A549 (cell line): ENCODE results near the gene PTEN.

ENCODE experiments used
- CBX2 ChIP-seq: fragments of 200-600 bp; sonication (generic); IDR thresholded peaks from 2 replicates; pipeline ENCODE4 v1.6.1; 2016; ENCODE audit warnings: low read depth, mild to moderate bottlenecking, borderline replicate concordance
- CEBPB ChIP-seq, 2 experiments: fragments of >200 bp in 1 of 2; sonication (Bioruptor Twin) in 1 of 2; formaldehyde crosslinking in 1 of 2; IDR thresholded peaks; 2 replicates each; pipeline ENCODE4 v1.6.1; 2012 to 2016
- EP300 ChIP-seq, 2 experiments: fragments of >200 bp; sonication (Bioruptor Twin); formaldehyde crosslinking; IDR thresholded peaks; 2 replicates in 1 of 2; 3 replicates in 1 of 2; pipeline ENCODE4 v1.6.1; 2016 to 2017
- MAZ ChIP-seq: fragments of 150-350 bp; IDR thresholded peaks from 2 replicates; pipeline ENCODE4 v1.6.1; 2014; ENCODE audit warnings: antibody characterized with exemption, low read depth, low read length, borderline replicate concordance
- MYC ChIP-seq: IDR thresholded peaks from 2 replicates; pipeline ENCODE4 v1.6.1; 2012; ENCODE audit warnings: mild to moderate bottlenecking, inconsistent platforms, low read length, improper control_type of control experiment, borderline replicate concordance
- POLR2A ChIP-seq: IDR thresholded peaks from 2 replicates; pipeline ENCODE4 v1.6.1; 2012; ENCODE audit warnings: mild to moderate bottlenecking, low read length
- POLR2AphosphoS2 ChIP-seq: conservative IDR thresholded peaks from 2 replicates; pipeline ENCODE4 v1.6.1; 2012; ENCODE audit warnings: low read length, improper control_type of control experiment, inconsistent platforms
- RAD21 ChIP-seq, 2 experiments: fragments of >200 bp in 1 of 2; sonication (Bioruptor Twin) in 1 of 2; formaldehyde crosslinking in 1 of 2; IDR thresholded peaks in 1 of 2; conservative IDR thresholded peaks in 1 of 2; 2 replicates in 1 of 2; 3 replicates in 1 of 2; pipeline ENCODE4 v1.6.1; 2012 to 2018; ENCODE audit warnings: inconsistent platforms in 1 of 2
- TF ChIP-seq, protein P1 (sequence below): fragments of >200 bp; sonication (Bioruptor Twin); formaldehyde crosslinking; IDR thresholded peaks from 3 replicates; pipeline ENCODE4 v1.5.1; 2016
- TF ChIP-seq, protein P2 (sequence below): fragments of >200 bp; sonication (Bioruptor Twin); formaldehyde crosslinking; IDR thresholded peaks from 3 replicates; pipeline ENCODE4 v1.6.1; 2016
- TF ChIP-seq, protein P3 (sequence below): fragments of 450-650 bp; IDR thresholded peaks from 2 replicates; pipeline ENCODE4 v1.6.1; 2014; ENCODE audit warnings: antibody characterized with exemption
- TF ChIP-seq, protein P4 (sequence below): IDR thresholded peaks from 2 replicates; pipeline ENCODE4 v1.6.1; 2012
- TF ChIP-seq, protein P5 (sequence below): fragments of 250-450 bp; sonication (Bioruptor Pico); IDR thresholded peaks from 2 replicates; pipeline ENCODE4 v1.5.0; 2021; ENCODE audit warnings: mild to moderate bottlenecking, moderate library complexity, borderline replicate concordance
- TF ChIP-seq, protein P6 (sequence below): fragments of 200-600 bp; sonication (generic); IDR thresholded peaks from 2 replicates; pipeline ENCODE4 v1.6.1; 2016; ENCODE audit warnings: antibody characterized with exemption, mild to moderate bottlenecking, moderate library complexity

DNA sequence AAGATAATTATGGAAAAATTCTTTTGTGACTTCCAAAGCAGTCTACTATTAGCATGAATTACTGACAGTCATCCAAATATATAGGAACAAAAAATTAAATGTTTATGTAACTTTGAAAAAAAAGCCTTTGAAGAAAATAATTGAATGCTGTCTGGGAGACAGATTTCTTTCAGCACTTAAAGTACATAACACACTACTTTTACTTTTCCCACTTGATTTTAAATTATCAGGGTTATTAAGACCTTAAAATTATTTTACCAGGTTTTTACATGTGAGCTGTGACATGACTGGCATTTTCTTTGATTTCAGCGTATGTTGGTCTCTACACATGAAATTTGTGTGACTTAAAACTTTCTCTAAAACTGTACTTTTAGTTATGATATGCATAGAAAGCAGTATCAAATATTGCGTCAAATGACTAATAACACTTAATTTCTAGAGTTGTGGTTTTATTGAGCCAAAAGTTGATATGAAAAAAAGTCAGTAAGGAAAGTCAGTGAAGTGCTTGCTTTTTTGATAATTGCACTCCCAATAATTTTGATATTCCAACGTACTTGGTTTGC lies 3.1 kb downstream of the PTEN start:
- TF ChIP-seq RAD21 (conservative IDR thresholded peaks at IDR 0.05 in 1 of 2, IDR thresholded peaks at IDR 0.05 in 1 of 2), result no peak
- TF ChIP-seq, protein P1, sequence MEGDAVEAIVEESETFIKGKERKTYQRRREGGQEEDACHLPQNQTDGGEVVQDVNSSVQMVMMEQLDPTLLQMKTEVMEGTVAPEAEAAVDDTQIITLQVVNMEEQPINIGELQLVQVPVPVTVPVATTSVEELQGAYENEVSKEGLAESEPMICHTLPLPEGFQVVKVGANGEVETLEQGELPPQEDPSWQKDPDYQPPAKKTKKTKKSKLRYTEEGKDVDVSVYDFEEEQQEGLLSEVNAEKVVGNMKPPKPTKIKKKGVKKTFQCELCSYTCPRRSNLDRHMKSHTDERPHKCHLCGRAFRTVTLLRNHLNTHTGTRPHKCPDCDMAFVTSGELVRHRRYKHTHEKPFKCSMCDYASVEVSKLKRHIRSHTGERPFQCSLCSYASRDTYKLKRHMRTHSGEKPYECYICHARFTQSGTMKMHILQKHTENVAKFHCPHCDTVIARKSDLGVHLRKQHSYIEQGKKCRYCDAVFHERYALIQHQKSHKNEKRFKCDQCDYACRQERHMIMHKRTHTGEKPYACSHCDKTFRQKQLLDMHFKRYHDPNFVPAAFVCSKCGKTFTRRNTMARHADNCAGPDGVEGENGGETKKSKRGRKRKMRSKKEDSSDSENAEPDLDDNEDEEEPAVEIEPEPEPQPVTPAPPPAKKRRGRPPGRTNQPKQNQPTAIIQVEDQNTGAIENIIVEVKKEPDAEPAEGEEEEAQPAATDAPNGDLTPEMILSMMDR, result no peak
- TF ChIP-seq POLR2A, result no peak
- no peak for TF ChIP-seq MYC
- TF ChIP-seq, protein P2, sequence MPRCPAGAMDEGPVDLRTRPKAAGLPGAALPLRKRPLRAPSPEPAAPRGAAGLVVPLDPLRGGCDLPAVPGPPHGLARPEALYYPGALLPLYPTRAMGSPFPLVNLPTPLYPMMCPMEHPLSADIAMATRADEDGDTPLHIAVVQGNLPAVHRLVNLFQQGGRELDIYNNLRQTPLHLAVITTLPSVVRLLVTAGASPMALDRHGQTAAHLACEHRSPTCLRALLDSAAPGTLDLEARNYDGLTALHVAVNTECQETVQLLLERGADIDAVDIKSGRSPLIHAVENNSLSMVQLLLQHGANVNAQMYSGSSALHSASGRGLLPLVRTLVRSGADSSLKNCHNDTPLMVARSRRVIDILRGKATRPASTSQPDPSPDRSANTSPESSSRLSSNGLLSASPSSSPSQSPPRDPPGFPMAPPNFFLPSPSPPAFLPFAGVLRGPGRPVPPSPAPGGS, result no peak
- TF ChIP-seq, protein P3, sequence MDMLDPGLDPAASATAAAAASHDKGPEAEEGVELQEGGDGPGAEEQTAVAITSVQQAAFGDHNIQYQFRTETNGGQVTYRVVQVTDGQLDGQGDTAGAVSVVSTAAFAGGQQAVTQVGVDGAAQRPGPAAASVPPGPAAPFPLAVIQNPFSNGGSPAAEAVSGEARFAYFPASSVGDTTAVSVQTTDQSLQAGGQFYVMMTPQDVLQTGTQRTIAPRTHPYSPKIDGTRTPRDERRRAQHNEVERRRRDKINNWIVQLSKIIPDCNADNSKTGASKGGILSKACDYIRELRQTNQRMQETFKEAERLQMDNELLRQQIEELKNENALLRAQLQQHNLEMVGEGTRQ, result no peak
- TF ChIP-seq CBX2, result no peak
- no peak for TF ChIP-seq CEBPB (IDR thresholded peaks at IDR 0.05)
- TF ChIP-seq, protein P4, sequence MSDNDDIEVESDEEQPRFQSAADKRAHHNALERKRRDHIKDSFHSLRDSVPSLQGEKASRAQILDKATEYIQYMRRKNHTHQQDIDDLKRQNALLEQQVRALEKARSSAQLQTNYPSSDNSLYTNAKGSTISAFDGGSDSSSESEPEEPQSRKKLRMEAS, result no peak
- no peak for TF ChIP-seq POLR2AphosphoS2
- TF ChIP-seq EP300 (IDR thresholded peaks at IDR 0.05), result no peak
- TF ChIP-seq MAZ, result no peak
- TF ChIP-seq, protein P5, sequence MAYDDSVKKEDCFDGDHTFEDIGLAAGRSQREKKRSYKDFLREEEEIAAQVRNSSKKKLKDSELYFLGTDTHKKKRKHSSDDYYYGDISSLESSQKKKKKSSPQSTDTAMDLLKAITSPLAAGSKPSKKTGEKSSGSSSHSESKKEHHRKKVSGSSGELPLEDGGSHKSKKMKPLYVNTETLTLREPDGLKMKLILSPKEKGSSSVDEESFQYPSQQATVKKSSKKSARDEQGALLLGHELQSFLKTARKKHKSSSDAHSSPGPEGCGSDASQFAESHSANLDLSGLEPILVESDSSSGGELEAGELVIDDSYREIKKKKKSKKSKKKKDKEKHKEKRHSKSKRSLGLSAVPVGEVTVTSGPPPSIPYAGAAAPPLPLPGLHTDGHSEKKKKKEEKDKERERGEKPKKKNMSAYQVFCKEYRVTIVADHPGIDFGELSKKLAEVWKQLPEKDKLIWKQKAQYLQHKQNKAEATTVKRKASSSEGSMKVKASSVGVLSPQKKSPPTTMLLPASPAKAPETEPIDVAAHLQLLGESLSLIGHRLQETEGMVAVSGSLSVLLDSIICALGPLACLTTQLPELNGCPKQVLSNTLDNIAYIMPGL (CRISPR knock-in tag), result no peak
- TF ChIP-seq, protein P6, sequence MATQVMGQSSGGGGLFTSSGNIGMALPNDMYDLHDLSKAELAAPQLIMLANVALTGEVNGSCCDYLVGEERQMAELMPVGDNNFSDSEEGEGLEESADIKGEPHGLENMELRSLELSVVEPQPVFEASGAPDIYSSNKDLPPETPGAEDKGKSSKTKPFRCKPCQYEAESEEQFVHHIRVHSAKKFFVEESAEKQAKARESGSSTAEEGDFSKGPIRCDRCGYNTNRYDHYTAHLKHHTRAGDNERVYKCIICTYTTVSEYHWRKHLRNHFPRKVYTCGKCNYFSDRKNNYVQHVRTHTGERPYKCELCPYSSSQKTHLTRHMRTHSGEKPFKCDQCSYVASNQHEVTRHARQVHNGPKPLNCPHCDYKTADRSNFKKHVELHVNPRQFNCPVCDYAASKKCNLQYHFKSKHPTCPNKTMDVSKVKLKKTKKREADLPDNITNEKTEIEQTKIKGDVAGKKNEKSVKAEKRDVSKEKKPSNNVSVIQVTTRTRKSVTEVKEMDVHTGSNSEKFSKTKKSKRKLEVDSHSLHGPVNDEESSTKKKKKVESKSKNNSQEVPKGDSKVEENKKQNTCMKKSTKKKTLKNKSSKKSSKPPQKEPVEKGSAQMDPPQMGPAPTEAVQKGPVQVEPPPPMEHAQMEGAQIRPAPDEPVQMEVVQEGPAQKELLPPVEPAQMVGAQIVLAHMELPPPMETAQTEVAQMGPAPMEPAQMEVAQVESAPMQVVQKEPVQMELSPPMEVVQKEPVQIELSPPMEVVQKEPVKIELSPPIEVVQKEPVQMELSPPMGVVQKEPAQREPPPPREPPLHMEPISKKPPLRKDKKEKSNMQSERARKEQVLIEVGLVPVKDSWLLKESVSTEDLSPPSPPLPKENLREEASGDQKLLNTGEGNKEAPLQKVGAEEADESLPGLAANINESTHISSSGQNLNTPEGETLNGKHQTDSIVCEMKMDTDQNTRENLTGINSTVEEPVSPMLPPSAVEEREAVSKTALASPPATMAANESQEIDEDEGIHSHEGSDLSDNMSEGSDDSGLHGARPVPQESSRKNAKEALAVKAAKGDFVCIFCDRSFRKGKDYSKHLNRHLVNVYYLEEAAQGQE, result no peak
